Measurements from ENCODE around the gene PRKN. TPM values are rescaled to one million over a fixed set of nuclear protein-coding genes. Genes with fewer than 3 reads are reported as not detected.

PRKN gene
- total RNA-seq, 1 experiment from 2014 or later = not detected

DNA sequence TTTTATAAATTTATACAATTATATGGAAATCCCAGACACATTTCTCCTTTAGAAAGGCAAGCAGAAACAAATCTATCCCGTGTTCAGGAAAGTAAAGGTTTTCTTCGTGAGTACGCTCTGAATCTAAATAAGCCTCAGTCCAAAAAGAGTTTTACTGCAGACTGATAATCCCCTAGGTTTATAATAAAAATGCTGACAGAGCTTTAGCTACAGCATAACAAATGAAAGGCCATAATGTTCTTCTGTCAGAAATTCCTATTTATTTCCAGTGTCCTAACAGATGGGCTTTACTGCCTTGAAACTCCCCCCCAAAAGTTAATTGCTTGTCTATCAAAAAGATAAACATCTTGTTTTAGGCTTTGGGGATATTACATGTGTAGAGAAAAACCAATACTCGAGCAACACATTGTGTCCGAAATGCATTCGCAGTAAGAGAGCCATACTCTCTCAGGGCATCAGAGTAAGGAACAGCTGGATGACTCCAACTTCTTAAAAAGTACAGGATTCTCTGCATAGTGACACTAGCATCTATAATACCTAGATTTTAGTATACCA, 109.0 kb downstream of the PRKN start:
- no peak for DNase-seq (ENCODE audit: low read depth)

DNA sequence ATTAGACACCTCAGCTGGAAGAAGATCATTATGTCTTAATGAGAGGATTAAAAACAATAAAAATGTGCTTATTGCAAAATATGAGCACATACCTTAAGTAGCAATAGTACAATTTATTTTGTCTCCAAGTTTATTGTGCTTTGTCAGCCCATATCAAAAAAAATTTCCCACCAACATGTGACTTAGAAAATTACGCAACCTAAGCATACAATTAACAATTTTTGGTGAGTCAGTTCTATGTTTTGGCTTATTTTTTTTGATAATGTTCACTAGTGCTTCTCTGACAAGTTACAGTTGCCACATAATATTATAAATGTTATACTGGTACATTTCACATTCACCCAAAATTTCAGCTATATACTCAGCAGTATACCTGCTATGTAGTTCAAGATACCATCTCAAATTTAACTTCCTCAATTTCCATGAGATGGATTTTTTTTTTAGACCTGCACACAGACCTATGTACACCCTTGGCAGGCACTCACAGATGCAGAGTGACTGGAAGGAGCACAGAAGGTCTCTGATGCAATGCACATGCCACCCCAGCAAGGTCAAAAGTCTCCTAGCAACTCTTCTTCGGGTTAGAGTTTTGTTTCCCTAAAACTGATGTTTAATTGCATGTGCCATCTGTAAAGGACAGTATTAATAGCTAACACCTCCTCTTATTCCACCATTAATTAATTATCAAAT, 112.4 kb downstream of the PRKN start:
- DNase-seq (ENCODE audit: low read depth) = no peak

- DNase-seq (ENCODE audit: low read depth) = no peak
These were observed 114.3 kb downstream of the PRKN start for GRCh38 chr6:162613310-162613709.

DNA sequence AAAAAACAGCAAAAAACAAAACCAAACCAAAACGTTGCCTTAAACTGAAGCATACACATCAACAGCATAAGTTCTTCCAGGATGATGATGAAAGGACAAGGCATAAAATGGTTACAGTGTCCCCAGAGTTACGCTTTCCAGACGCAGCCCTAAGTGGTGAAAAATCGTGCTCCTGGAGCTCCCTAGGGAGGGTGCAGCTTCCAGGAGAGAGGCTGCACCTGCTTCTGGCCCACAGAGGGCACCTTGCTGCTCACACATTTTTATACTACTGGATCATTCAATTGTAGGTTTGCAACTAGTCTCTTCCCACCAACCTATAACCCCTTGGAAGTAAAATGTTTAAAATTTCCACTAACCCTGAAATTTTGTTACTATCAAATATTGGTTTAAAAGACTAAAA, 115.0 kb downstream of the PRKN start:
- DNase-seq (ENCODE audit: low read depth) = no peak

- DNase-seq (ENCODE audit: low read depth) = no peak
These were observed 117.2 kb downstream of the PRKN start for GRCh38 chr6:162610351-162610750.

- DNase-seq (ENCODE audit: low read depth) = no peak
These were observed 121.7 kb downstream of the PRKN start for GRCh38 chr6:162605881-162606280.

- no peak for DNase-seq (ENCODE audit: low read depth)
These were observed 124.1 kb downstream of the PRKN start for GRCh38 chr6:162603231-162604015.

DNA sequence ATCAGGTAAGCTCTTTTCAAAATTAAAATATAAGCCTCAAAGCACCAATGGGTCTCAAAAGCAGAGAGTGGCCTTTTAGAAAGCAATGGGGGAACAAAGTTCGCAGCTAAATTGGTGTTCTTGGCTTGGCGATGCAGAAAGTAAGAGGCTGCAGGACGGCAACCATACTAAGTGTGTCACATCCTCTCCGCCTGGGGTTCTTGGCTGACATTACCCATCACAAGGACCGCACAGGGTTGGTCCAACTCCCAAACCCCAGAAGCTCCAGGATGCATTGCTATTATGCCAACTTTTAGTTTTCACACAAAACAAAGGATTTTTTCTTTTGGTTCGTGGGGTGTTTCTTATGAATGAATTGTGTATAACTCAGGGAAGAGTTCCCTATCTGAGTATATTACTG, 124.8 kb downstream of the PRKN start:
- DNase-seq (ENCODE audit: low read depth) = no peak

DNA sequence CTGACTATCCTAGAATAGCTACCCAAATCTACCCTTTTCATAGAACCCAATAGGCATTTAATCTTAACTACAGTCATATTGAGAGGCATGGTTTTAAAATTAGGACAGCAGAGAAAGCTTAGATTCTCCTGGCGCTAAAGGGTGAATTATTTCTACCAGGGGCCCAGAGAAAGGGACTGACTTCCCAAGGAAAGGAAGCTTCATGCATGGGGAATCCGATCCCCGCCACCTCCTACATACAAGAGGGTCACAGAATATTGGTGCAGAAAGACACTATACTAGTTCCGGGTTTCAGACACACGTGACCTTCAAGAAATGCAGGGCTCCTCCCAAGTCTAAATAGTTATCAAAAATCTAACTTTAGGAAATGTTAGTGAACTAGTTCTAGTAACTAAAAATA, 130.9 kb downstream of the PRKN start:
- no peak for DNase-seq (ENCODE audit: low read depth)

- DNase-seq (ENCODE audit: low read depth) = no peak
These were observed 136.0 kb downstream of the PRKN start for GRCh38 chr6:162591517-162591916.

GRCh38 chr6:162581988-162582780, 145.4 kb downstream of the PRKN start:
- DNase-seq (ENCODE audit: low read depth) = no peak

DNA sequence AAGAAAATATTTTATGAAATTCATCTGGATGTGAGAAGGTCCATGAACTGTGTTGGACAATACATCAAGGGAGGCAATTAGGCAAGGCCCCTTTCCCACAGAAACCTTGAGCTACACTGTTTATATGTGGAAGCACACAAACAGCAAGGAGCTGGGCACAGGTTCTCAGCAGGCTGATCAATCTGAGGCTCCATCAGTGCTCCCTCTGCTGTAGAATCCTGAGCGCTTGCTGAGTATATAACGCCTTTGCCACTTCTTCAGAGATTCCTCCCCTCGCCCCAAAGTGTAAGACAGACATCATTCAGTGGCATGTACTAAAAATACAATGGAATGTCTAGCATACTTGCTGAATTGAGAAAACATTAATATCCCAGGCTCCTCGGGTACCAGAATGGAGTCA, 146.9 kb downstream of the PRKN start:
- no peak for DNase-seq (ENCODE audit: low read depth)

DNA sequence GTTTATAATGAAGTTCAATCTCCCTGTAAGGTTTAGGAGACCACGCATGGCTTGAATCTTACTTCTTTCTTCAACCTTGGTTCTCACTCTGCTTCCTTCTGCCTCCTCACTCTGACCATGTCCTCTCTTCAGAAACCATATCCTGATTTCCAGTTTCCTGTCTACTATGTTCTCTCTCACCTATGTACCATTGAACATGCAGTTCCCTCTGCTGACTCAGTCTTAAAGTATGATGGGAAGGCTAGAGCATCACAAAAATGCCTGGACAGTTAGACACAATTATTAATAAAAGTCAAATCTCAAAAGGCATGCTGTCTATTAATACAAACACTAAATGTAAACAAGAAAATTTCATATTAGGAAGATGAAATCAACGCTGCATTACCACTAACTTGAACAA, 151.6 kb downstream of the PRKN start:
- no peak for DNase-seq (ENCODE audit: low read depth)

GRCh38 chr6:162572240-162572639, 155.3 kb downstream of the PRKN start:
- DNase-seq (ENCODE audit: low read depth) = no peak

DNA sequence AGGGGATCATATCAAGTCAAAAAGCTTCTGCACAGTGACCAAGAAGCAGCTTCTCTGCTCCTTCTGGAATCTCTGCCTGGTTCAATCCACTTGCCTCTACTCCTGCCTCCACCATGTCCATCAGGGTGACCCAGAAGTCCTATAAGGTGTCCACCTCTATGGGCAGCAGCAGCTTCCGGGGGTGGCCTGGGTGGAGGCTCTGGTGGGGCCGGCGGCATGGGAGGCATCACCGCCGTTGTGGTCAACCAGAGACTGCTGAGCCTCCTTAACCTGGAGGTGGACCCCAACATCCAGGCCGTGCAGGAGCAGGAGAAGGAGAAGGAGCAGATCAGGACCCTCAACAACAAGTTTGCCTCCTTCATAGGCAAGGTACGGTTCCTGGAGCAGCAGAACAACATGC, 159.3 kb downstream of the PRKN start:
- DNase-seq (ENCODE audit: low read depth) = no peak

DNA sequence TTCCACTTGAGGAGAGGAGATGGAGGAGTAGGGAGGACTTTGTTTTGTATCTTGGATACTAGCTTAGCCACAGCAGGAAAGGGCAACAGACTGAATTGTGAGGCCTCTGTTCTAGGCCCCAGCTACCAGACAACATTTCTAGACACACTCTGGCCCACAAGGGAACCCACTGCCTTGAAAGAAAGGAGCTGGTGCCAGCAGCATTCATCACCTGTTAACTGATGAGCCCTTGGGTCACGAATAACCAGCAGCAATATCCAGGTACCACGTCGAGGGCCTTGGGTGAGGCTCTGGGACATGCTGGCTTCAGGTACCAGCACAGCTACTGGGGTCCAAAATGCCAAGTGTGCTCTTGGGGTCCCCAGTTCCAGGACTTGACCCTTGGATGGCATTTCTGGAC, 165.5 kb downstream of the PRKN start:
- no peak for DNase-seq (ENCODE audit: low read depth)

DNA sequence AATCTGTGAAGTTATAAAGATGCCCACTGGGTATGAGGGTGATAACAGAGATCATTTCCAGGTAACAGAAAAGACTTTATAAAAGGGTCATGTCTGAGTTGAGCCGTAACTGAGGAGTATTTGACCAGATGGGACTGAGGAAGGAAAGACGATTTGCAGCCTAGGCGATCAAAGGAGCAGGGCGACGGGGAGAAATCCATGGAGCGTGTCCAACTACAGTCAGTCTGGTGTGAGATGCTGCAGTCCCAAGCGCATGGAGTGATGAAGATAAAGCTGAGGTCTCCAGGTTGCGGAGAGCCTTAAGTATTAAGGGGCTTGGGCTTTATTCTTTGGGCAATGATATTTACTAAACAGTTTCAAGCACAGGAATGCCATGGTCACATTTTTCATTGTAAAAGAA, 166.7 kb downstream of the PRKN start:
- no peak for DNase-seq (ENCODE audit: low read depth)

DNA sequence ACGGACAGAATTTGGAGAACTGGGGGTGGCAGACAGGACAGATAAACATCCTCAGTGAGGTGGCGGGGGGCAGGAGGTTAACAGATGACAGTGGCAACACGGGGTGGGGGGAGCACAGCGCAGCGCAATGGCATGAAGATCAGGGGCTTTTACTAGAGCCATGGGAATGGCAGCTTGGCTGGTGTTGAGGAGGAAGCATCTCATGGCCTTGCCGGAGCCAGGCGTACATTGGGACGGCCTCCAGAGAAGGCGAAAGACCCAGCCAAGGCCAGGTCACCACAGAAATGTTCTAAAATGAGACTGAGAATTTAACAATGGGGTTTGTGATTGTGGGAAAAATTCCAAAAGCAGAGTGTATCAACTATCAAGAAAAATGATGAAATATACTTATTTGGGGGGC, 173.0 kb downstream of the PRKN start:
- no peak for DNase-seq (ENCODE audit: low read depth)

DNA sequence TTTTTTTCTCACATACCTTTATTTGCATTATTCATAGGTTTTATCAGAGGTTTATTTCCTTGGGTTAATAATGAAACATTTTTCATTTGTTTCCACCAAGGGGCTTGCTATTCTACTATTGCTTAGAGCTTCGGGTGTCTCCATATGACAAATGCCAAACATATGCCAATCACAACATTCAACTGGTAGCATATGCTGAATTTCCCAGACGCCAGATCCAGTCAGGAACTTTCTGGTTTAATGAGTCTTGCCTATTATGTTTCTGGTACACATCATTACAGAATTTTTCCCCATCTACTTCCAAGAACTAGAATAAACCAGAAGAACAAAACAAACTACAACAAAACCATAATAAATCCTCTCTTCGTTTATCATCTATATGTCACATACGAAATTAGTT, 180.7 kb downstream of the PRKN start:
- no peak for DNase-seq (ENCODE audit: low read depth)

DNA sequence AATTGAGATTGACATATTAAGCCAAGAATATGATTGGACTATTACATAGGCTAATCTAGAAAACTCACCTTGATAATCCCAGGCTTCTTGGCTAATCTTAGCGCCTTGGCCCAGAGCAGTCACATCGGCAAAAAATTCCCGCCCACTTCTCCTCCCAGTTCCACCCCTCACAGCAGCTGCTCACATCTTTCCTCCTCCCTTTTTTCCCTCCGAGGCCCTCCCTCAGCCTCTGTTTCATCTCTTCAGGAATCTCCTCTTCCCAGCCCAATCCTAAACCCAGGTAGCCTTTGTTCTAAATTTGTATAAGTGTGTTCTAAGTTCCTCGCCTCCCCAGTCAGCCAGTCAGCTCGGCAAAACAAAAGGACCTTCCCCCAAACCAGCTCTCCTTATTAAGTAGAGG, 184.3 kb downstream of the PRKN start:
- no peak for DNase-seq (ENCODE audit: low read depth)

GRCh38 chr6:162541019-162541601, 186.5 kb downstream of the PRKN start:
- no peak for DNase-seq (ENCODE audit: low read depth)

DNA sequence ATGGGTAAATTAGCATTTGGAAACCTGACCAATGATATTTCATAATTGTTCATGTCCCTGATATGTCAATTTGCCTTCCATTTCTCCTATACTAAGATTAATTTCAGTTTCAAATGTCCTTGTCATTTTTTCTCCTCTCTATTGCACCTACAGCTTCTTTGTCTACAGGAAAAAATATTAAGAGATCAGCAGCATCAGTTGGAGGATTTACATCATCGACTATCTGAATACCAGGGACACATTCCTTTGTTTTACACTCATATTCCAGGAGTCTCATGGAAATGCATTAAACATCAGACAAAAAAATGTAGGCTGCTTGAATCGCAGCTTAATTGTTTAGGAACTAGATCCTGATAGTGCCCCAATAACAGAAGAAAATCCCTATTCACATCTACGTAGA, 188.2 kb downstream of the PRKN start:
- no peak for DNase-seq (ENCODE audit: low read depth)
